G401.6 (cell line): ENCODE data around the gene ITGAV.

Experiments used
- FAIRE-seq: peaks from 2 replicates; lab custom pipeline; 2012; peaks lifted over from hg19 to GRCh38; lab: Jason Lieb, UNC

Gene ITGAV

GRCh38 chr2:186670831-186671230 is 81.0 kb downstream of the ITGAV start:
- no peak for FAIRE-seq

GRCh38 chr2:186675380-186675779 is 85.5 kb downstream of the ITGAV start:
- no peak for FAIRE-seq

DNA sequence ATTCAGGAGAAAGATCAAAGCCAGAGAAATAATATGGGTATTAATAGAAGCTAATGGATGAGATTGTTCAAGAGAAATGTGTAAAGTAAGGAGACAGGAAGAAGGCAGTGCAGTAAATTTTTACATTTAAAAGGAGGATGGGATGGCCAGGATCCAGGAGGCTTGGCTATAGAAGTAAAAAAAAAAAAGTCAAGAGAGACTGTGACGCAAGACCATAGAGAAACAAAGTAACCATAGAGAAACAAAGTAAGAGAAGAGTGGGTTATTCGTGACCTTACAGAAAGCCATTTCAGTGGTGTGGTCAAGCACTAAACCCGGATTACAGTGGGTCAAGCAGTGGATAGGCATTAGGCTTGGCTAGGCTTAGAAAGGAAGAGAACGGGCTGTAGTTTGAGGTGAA is 93.5 kb downstream of the ITGAV start:
- no peak for FAIRE-seq

GRCh38 chr2:186687807-186688211 is 98.0 kb downstream of the ITGAV start:
- no peak for FAIRE-seq

GRCh38 chr2:186688813-186689212 is 99.0 kb downstream of the ITGAV start:
- FAIRE-seq = no peak

- FAIRE-seq = no peak
These were observed 100.9 kb downstream of the ITGAV start for GRCh38 chr2:186690786-186691185.

- FAIRE-seq = no peak
These were observed 101.4 kb downstream of the ITGAV start for GRCh38 chr2:186691231-186691630.

- no peak for FAIRE-seq
These were observed 102.0 kb downstream of the ITGAV start for GRCh38 chr2:186691900-186692299.

- no peak for FAIRE-seq
These were observed 103.6 kb downstream of the ITGAV start for GRCh38 chr2:186693446-186693832.

- FAIRE-seq = no peak
These were observed 105.4 kb downstream of the ITGAV start for GRCh38 chr2:186695081-186695756.

GRCh38 chr2:186696290-186696689 is 106.4 kb downstream of the ITGAV start:
- no peak for FAIRE-seq

DNA sequence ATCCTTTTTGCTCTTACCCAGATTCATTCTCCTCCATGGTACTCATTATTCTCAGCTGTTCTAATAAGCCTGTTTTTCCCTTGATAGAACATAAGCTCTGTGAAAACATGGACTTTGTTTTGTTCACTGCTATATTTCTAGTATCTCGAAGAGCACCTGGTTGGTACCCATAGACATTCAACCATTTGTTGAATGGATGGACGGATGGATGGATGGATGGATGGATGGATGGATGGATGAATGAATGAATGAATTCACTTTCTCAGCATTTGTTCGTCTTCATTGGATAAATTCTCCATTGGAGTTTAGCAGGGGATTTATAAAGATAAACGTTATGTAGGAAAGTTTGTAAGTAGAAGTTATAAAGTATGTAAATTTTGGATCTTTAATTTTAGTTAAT is 106.9 kb downstream of the ITGAV start:
- no peak for FAIRE-seq

- no peak for FAIRE-seq
These were observed 107.7 kb downstream of the ITGAV start for GRCh38 chr2:186697536-186697935.

DNA sequence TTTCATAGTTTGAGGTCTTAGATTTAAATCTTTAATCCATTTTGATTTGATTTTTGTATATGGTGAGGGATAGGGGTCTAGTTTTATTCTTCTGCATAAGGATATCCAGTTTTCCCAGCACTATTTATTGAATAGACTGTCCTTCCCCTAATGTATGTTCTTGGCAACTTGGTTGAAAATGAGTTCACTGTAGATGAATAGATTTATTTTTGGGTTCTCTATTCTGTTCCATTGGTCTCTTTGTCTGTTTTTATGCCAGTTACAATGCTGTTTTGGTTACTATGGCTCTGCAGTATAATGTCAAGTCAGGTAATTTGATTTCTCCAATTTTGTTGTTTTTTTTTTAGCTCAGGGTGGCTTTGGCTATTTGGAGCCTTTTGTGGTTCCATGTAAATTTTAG is 109.9 kb downstream of the ITGAV start:
- FAIRE-seq = no peak

- no peak for FAIRE-seq
These were observed 112.2 kb downstream of the ITGAV start for GRCh38 chr2:186702006-186702405.

- peak; percentile 15 for FAIRE-seq
These were observed 112.6 kb downstream of the ITGAV start for GRCh38 chr2:186702501-186702900.

- no peak for FAIRE-seq
These were observed 115.0 kb downstream of the ITGAV start for GRCh38 chr2:186704897-186705296.

- FAIRE-seq = no peak
These were observed 119.9 kb downstream of the ITGAV start for GRCh38 chr2:186709529-186710450.

DNA sequence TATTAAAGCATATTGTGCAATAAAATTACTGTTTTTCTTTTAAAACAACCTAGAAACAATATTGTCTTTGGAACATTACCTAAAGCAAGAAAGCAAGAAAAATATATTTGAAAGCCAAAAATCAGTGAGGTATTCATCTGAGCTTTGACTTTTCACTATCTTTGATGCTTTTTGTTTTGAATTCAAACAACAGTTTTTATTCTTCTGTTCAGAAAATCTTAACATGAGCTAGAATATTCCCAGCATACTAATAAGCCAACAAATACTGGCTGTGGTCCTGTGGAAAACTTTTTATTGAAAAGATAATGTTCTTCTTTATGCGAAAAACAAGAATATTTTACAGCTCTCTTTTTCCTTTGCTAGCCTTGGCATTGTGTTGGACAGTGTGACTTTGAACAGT is 123.8 kb downstream of the ITGAV start:
- peak; percentile 34 for FAIRE-seq

- FAIRE-seq = no peak
These were observed 124.8 kb downstream of the ITGAV start for GRCh38 chr2:186714611-186715010.

DNA sequence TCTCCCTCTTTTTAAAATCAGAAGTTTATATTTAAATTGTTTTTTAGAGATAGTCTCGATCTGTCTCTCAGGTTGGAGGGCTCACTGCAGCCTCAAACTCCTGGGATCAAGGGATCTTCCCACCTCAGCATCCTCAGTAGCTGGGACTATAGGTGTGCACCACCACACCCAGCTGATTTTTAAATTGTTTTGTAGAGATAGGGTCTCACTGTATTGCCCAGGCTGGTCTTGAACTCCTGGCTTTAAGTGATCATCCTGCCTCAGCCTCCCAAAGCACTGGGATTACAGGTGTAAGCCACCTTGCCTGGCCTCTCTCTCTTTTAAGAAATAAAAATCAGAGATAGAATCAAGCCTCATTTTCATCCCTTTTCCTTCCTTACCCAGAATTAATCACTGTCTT is 126.1 kb downstream of the ITGAV start:
- FAIRE-seq = no peak

DNA sequence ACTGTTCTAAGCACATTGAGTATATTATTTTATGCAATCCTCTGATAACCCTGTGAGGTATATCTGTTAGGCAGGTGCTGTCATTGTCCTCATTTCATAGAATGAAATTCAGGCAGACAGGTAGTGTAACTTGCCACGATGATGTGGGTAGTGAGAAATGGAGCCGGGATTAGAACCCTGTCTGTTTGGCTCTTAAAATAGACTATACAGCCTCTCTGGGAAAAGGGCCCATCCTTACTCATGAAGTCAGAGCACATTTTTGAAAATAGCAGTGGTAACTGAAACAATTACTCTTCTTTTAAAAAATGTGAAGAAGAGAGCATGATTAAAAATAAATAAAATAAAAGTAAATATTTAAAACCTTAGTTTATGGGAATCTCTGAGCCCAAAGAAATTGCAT is 127.0 kb downstream of the ITGAV start:
- FAIRE-seq = no peak

DNA sequence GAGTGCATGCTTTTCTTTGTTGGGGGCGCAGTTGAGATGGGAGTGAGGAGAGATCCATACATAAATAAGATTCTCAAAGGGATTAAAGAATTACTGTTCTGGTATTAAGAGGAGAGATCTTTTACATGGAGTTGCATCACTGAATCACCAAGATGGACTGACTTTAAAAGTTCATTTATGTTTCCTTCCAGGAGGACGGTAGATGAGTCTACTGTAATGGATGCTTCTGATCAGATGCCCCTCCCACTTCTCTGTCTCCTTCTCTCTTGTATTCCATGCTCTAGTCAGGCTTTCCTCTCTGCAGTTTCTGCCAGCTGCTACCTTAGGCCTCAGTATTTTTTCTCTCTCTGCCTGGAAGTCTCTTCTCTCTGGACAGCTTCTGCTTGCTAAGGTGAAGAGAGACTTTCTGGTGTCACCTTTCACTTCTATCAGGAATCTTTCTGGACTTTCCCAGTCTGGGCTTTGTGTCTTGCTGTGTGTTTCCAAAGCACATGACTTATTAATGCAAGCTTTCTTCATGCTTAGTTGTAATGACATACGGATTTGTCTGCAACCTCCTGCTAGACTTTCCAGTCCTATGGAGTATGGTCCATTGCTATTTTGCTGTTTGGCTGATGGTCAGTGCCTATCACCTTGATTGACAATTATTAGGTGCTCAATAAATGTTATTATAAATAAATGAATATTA is 127.6 kb downstream of the ITGAV start:
- FAIRE-seq = peak; percentile 28
